KBM-7 (cell line): ENCODE measurements around the gene PRKN.
A peak's percentile ranks its signal among the peaks of the same experiment; 100 is the strongest.

ENCODE experiments used
- DNase-seq: peaks from one replicate; pipeline ENCODE4 v3.0.0-alpha.2; 2015
- in situ Hi-C: fragments of 300-500 bp; cut with MboI; formaldehyde crosslinking; loops from 2 replicates; pipeline ENCODE4 v1.14.3; 2020; ENCODE audit warnings: low sequenced_read_pairs, low pct_unique_long_range_greater_than_20kb, mixed read lengths

The PRKN gene

GRCh38 chr6:161630674-161631073, 1096.9 kb downstream of the PRKN start:
- in situ Hi-C loops, result loop anchor here (25.0 kb wide), 1 partner anchor 218 kb away; no protein-coding TSS in a partner anchor
- no peak for DNase-seq

- in situ Hi-C loops, result loop anchor here (25.0 kb wide), 1 partner anchor 214 kb away; no protein-coding TSS in a partner anchor
- no peak for DNase-seq
Observed at GRCh38 chr6:161626132-161626676, 1101.4 kb downstream of the PRKN start.

GRCh38 chr6:161624111-161624510, 1103.5 kb downstream of the PRKN start:
- in situ Hi-C loops, result no loop called here

GRCh38 chr6:161622779-161623178, 1104.8 kb downstream of the PRKN start:
- in situ Hi-C loops, result no loop called here

More at GRCh38 chr6:161624111-161624510, 1103.5 kb downstream of the PRKN start:
- DNase-seq, result no peak

GRCh38 chr6:161618831-161619454, 1108.6 kb downstream of the PRKN start:
- in situ Hi-C loops, result no loop called here

More at GRCh38 chr6:161622779-161623178, 1104.8 kb downstream of the PRKN start:
- DNase-seq, result no peak

GRCh38 chr6:161613711-161614110, 1113.9 kb downstream of the PRKN start:
- DNase-seq, result no peak
- in situ Hi-C loops, result no loop called here

More at GRCh38 chr6:161618831-161619454, 1108.6 kb downstream of the PRKN start:
- peak; percentile 27 for DNase-seq

GRCh38 chr6:161608771-161609170, 1118.8 kb downstream of the PRKN start:
- no peak for DNase-seq

GRCh38 chr6:161607696-161608297, 1119.8 kb downstream of the PRKN start:
- in situ Hi-C loops, result no loop called here
- no peak for DNase-seq

More at GRCh38 chr6:161608771-161609170, 1118.8 kb downstream of the PRKN start:
- in situ Hi-C loops, result no loop called here

- in situ Hi-C loops, result no loop called here
- no peak for DNase-seq
Observed at GRCh38 chr6:161602359-161602758, 1125.2 kb downstream of the PRKN start.

GRCh38 chr6:161598896-161599295, 1128.7 kb downstream of the PRKN start:
- in situ Hi-C loops, result no loop called here
- DNase-seq, result no peak

GRCh38 chr6:161596807-161597520, 1130.6 kb downstream of the PRKN start:
- in situ Hi-C loops, result no loop called here
- no peak for DNase-seq

GRCh38 chr6:161594412-161594811, 1133.2 kb downstream of the PRKN start:
- no peak for DNase-seq
- in situ Hi-C loops, result no loop called here

- no peak for DNase-seq
- in situ Hi-C loops, result no loop called here
Observed at GRCh38 chr6:161590961-161591627, 1136.5 kb downstream of the PRKN start.

- in situ Hi-C loops, result no loop called here
- DNase-seq, result no peak
Observed at GRCh38 chr6:161586887-161587286, 1140.7 kb downstream of the PRKN start.

GRCh38 chr6:161584621-161585340, 1142.8 kb downstream of the PRKN start:
- in situ Hi-C loops, result no loop called here
- DNase-seq, result no peak

- in situ Hi-C loops, result no loop called here
Observed at GRCh38 chr6:161584051-161584450, 1143.5 kb downstream of the PRKN start.

GRCh38 chr6:161583584-161583983, 1144.0 kb downstream of the PRKN start:
- in situ Hi-C loops, result no loop called here
- no peak for DNase-seq

More at GRCh38 chr6:161584051-161584450, 1143.5 kb downstream of the PRKN start:
- DNase-seq, result no peak

- DNase-seq, result no peak
- in situ Hi-C loops, result no loop called here
Observed at GRCh38 chr6:161578478-161578877, 1149.1 kb downstream of the PRKN start.
